ENCODE results near the gene HEXB. TPM values are rescaled to one million over a fixed set of nuclear protein-coding genes. Genes with fewer than 3 reads are reported as not detected.

HEXB gene
- total and polyA plus RNA-seq, 2 donors (not counting 1 experiment from before 2014, with no cell fraction given) = 203 to 245 TPM

- Histone ChIP-seq H3K4me3 (replicated peaks in 1 of 4; ENCODE audit: control extremely low read depth in 1 of 4, insufficient read depth in 1 of 4, low read depth in 3 of 4, low read length in 4 of 4) (no peak overlapping the region), H3K27ac (ENCODE audit: insufficient read depth, low read length) (no peak overlapping the region), H4K20me1 (ENCODE audit: control insufficient read depth, extremely low read depth, insufficient read depth, low read length) (no peaks in the 10 kb centered on the region), H3K36me3 (ENCODE audit: control insufficient read depth, insufficient read depth, low read length) (peaks cover 3% of the 10 kb centered on the region), H3K9me3 (ENCODE audit: control insufficient read depth, insufficient read depth, low read depth, low read length) (no peaks in the 10 kb centered on the region), H3K4me1 (ENCODE audit: control insufficient read depth, extremely low read depth, insufficient read depth, low read length) (no peaks in the 10 kb centered on the region), H3K79me2 (ENCODE audit: control insufficient read depth, insufficient read depth, low read length) (peaks cover 7% of the 10 kb centered on the region), H2AFZ (ENCODE audit: low read length) (no peak overlapping the region), H3K4me2 (ENCODE audit: extremely low read depth, insufficient read depth, low read length) (no peak overlapping the region), H3K27me3 (ENCODE audit: control insufficient read depth, insufficient read depth, low read length) (no peaks in the 10 kb centered on the region), H3K9ac (ENCODE audit: insufficient read depth, low read length) (no peak overlapping the region)
- peak in 1 of 2 donors; percentile 41 for DNase-seq (ENCODE audit: low read depth in 2 of 2)
- TF ChIP-seq EZH2 (IDR thresholded peaks at IDR 0.05; ENCODE audit: low read length, missing control alignments) (no peak), CTCF (conservative IDR thresholded peaks at IDR 0.05 in 1 of 2, IDR thresholded peaks at IDR 0.05 in 1 of 2; ENCODE audit: low read depth in 1 of 2, low read length in 2 of 2) (no peak)
Measured at GRCh38 chr5:74693191-74693590, 8.2 kb downstream of the HEXB start.

- H3K4me1 ChIP-seq (ENCODE audit: control insufficient read depth, extremely low read depth, insufficient read depth, low read length) = no peaks in the 10 kb centered on the region
- no peak for TF ChIP-seq EZH2 (IDR thresholded peaks at IDR 0.05; ENCODE audit: low read length, missing control alignments)
- no peak for TF ChIP-seq CTCF (conservative IDR thresholded peaks at IDR 0.05 in 1 of 2, IDR thresholded peaks at IDR 0.05 in 1 of 2; ENCODE audit: low read depth in 1 of 2, low read length in 2 of 2)
- no peak for DNase-seq (ENCODE audit: low read depth in 2 of 2)
- no peaks in the 10 kb centered on the region for H4K20me1 ChIP-seq (ENCODE audit: control insufficient read depth, extremely low read depth, insufficient read depth, low read length)
- no peak overlapping the region for H3K4me3 ChIP-seq (replicated peaks in 1 of 4; ENCODE audit: control extremely low read depth in 1 of 4, insufficient read depth in 1 of 4, low read depth in 3 of 4, low read length in 4 of 4)
- H3K27ac ChIP-seq (ENCODE audit: insufficient read depth, low read length) = no peak overlapping the region
- no peaks in the 10 kb centered on the region for H3K36me3 ChIP-seq (ENCODE audit: control insufficient read depth, insufficient read depth, low read length)
- H2AFZ ChIP-seq (ENCODE audit: low read length) = no peak overlapping the region
- no peaks in the 10 kb centered on the region for H3K9me3 ChIP-seq (ENCODE audit: control insufficient read depth, insufficient read depth, low read depth, low read length)
- H3K79me2 ChIP-seq (ENCODE audit: control insufficient read depth, insufficient read depth, low read length) = no peaks in the 10 kb centered on the region
- no peaks in the 10 kb centered on the region for H3K27me3 ChIP-seq (ENCODE audit: control insufficient read depth, insufficient read depth, low read length)
- H3K4me2 ChIP-seq (ENCODE audit: extremely low read depth, insufficient read depth, low read length) = no peak overlapping the region
- no peak overlapping the region for H3K9ac ChIP-seq (ENCODE audit: insufficient read depth, low read length)
Measured at GRCh38 chr5:74717596-74717995, 32.6 kb downstream of the HEXB start.

DNA sequence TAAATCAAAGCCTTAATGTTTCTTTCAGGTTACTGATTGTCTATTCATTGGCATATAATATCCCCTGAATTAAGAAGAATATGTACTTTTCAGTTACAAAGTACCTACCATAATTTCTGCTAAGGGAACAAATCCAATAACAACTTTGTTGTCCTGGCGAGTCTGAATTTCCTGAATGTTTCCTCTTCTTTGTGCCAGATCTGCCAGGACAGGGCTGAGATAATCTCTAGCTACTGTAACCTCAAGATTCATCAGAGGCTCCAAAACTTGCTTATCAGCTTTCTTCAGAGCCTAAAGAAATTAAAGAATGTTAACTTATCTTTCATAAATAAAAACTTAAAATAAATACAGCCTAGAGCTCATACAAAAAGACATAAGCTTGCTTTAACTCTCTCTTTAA is 37.2 kb downstream of the HEXB start:
- Histone ChIP-seq H2AFZ (ENCODE audit: low read length) (no peak overlapping the region), H3K9ac (ENCODE audit: insufficient read depth, low read length) (no peak overlapping the region), H3K9me3 (ENCODE audit: control insufficient read depth, insufficient read depth, low read depth, low read length) (no peaks in the 10 kb centered on the region), H3K36me3 (ENCODE audit: control insufficient read depth, insufficient read depth, low read length) (peaks cover 4% of the 10 kb centered on the region), H3K27me3 (ENCODE audit: control insufficient read depth, insufficient read depth, low read length) (no peaks in the 10 kb centered on the region), H3K4me2 (ENCODE audit: extremely low read depth, insufficient read depth, low read length) (no peak overlapping the region), H3K4me1 (ENCODE audit: control insufficient read depth, extremely low read depth, insufficient read depth, low read length) (no peaks in the 10 kb centered on the region), H3K27ac (ENCODE audit: insufficient read depth, low read length) (no peak overlapping the region), H4K20me1 (ENCODE audit: control insufficient read depth, extremely low read depth, insufficient read depth, low read length) (no peaks in the 10 kb centered on the region), H3K4me3 (replicated peaks in 1 of 4; ENCODE audit: control extremely low read depth in 1 of 4, insufficient read depth in 1 of 4, low read depth in 3 of 4, low read length in 4 of 4) (no peak overlapping the region), H3K79me2 (ENCODE audit: control insufficient read depth, insufficient read depth, low read length) (no peaks in the 10 kb centered on the region)
- no peak for DNase-seq (ENCODE audit: low read depth in 2 of 2)
- TF ChIP-seq EZH2 (IDR thresholded peaks at IDR 0.05; ENCODE audit: low read length, missing control alignments) = no peak
